ENCODE measurements around the gene IZUMO1. TPM values are rescaled to one million over a fixed set of nuclear protein-coding genes. Genes with fewer than 3 reads are reported as not detected.

IZUMO1 gene
- total and polyA plus RNA-seq, 2 of the 8 experiments (the other 6 are each of a cell fraction or from before 2014, with no cell fraction given) = 0.33 to 1.8 TPM

GRCh38 chr19:48757089-48757675 lies 10.5 kb upstream of the IZUMO1 start:
- Histone ChIP-seq H3K23me2 (ENCODE audit: low read depth, low read length) (peaks cover 7% of the 10 kb centered on the region), H2BK12ac (ENCODE audit: low read depth, low read length) (peak overlapping the region; percentile 80; the same call in 1 of the 2 replicates), H3K36me3 (ENCODE audit: control insufficient read depth in 2 of 4, insufficient read depth in 4 of 4, low read length in 3 of 4) (no peaks in the 10 kb centered on the region), H3K9me3 (ENCODE audit: insufficient read depth in 2 of 2, low read depth in 1 of 2, low read length in 1 of 2) (no peaks in the 10 kb centered on the region), H3K9ac (replicated peaks in 1 of 4; ENCODE audit: extremely low read depth in 1 of 4, low read depth in 3 of 4, low read length in 3 of 4) (no peak overlapping the region), H3K4me3 (ENCODE audit: extremely low read depth in 1 of 4, insufficient read depth in 2 of 4, low read depth in 3 of 4, low read length in 4 of 4) (no peak overlapping the region), H2BK15ac (ENCODE audit: low read length) (peak overlapping the region; percentile 46; the same call in 1 of the 2 replicates), H3K18ac (ENCODE audit: extremely low read depth, low read length) (no peak overlapping the region; the same call in none of the 2 replicates), H3K79me2 (ENCODE audit: control insufficient read depth in 1 of 2, insufficient read depth in 2 of 2, low read length in 2 of 2) (peaks cover 0 to under 1% of the 10 kb centered on the region in 2 experiments; a peak in 1 of 4 replicates), H3K27ac (ENCODE audit: low read depth, low read length) (no peak overlapping the region), H4K91ac (replicated peaks; ENCODE audit: insufficient read length, low read length) (peak overlapping the region; percentile 85), H4K20me1 (replicated peaks in 1 of 2; ENCODE audit: control insufficient read depth in 1 of 2, insufficient read depth in 2 of 2, low read length in 2 of 2) (no peaks in the 10 kb centered on the region), H3K27me3 (replicated peaks in 1 of 4; ENCODE audit: control insufficient read depth in 3 of 4, extremely low read depth in 1 of 4, insufficient read depth in 3 of 4, low read length in 3 of 4) (no peaks in the 10 kb centered on the region), H2AK5ac (ENCODE audit: low read depth, low read length) (no peak overlapping the region), H3K4me2 (ENCODE audit: insufficient read depth in 1 of 2, low read depth in 2 of 2, low read length in 2 of 2) (no peak overlapping the region), H3K23ac (ENCODE audit: insufficient read length) (no peak overlapping the region), H3K79me1 (ENCODE audit: low read depth, low read length) (no peaks in the 10 kb centered on the region), H3K4ac (replicated peaks; ENCODE audit: insufficient read length, low read depth, low read length) (no peak overlapping the region), H3K56ac (replicated peaks; ENCODE audit: insufficient read length, low read depth, low read length) (no peak overlapping the region), H2AFZ (ENCODE audit: low read length) (no peak overlapping the region), H3K14ac (ENCODE audit: insufficient read length) (no peak overlapping the region), H2BK5ac (ENCODE audit: low read depth, low read length) (peak overlapping the region; percentile 52; the same call in 1 of the 2 replicates), H2BK120ac (replicated peaks; ENCODE audit: low read depth, low read length) (peak overlapping the region; percentile 92), H4K5ac (ENCODE audit: insufficient read length, low read depth, low read length) (peak overlapping the region; percentile 26), H4K8ac (ENCODE audit: extremely low read depth, insufficient read depth, low read length) (peak overlapping the region; percentile 71; the same call in 1 of the 2 replicates), H2BK20ac (ENCODE audit: low read length) (peak overlapping the region; percentile 80; the same call in 1 of the 2 replicates), H3K4me1 (replicated peaks in 1 of 4; ENCODE audit: control insufficient read depth in 3 of 4, insufficient read depth in 4 of 4, low read length in 3 of 4) (peaks cover 3 to 21% (median 14%) of the 10 kb centered on the region in 4 experiments)
- ChIA-PET POLR2A (ENCODE audit: partially characterized antibody) (interaction anchor here (1.4 to 4.7 kb wide), 6 partner anchors 9 to 53 kb away, joined by 4 to 39 read pairs (median 8); partner anchors contain the start of genes BCAT2 and IZUMO1), CTCF (ENCODE audit: partially characterized antibody) (interaction anchor here (0.7 to 2.3 kb wide), 5 partner anchors 13 to 85 kb away, joined by 3 to 7 read pairs (median 4); no protein-coding TSS in a partner anchor)
- WGBS, 2 experiments (ENCODE audit: extremely low coverage in 1 of 2, insufficient coverage in 1 of 2, insufficient read length in 1 of 2, insufficient replicate concordance in 2 of 2, low coverage in 1 of 2, low lambda C conversion rate in 2 of 2, missing lambda C conversion rate in 1 of 2) = 83% methylated on average over 11 of the region's 12 CpGs; no CpG with 5 or more reads in 1 of the 2 experiments
- FAIRE-seq (no peak), DNase-seq (ENCODE audit: low read depth in 1 of 2, low spot score in 2 of 2) (no peak)
- TF ChIP-seq EZH2 (IDR thresholded peaks at IDR 0.05; ENCODE audit: low read depth, low read length, severe bottlenecking) = no peak
- no peak for TF ChIP-seq NRF1 (IDR thresholded peaks at IDR 0.05; ENCODE audit: low read depth, low read length)
- no peak for TF ChIP-seq JUND (IDR thresholded peaks at IDR 0.05; ENCODE audit: low read length)
- no peak for TF ChIP-seq GABPA (IDR thresholded peaks at IDR 0.05; ENCODE audit: borderline replicate concordance, insufficient read depth, low read length)
- no peak for TF ChIP-seq HDAC6 (IDR thresholded peaks at IDR 0.05; ENCODE audit: low read depth, low read length)
- no peak for TF ChIP-seq BRCA1 (IDR thresholded peaks at IDR 0.05; ENCODE audit: low read depth, low read length)
- TF ChIP-seq, protein P1, sequence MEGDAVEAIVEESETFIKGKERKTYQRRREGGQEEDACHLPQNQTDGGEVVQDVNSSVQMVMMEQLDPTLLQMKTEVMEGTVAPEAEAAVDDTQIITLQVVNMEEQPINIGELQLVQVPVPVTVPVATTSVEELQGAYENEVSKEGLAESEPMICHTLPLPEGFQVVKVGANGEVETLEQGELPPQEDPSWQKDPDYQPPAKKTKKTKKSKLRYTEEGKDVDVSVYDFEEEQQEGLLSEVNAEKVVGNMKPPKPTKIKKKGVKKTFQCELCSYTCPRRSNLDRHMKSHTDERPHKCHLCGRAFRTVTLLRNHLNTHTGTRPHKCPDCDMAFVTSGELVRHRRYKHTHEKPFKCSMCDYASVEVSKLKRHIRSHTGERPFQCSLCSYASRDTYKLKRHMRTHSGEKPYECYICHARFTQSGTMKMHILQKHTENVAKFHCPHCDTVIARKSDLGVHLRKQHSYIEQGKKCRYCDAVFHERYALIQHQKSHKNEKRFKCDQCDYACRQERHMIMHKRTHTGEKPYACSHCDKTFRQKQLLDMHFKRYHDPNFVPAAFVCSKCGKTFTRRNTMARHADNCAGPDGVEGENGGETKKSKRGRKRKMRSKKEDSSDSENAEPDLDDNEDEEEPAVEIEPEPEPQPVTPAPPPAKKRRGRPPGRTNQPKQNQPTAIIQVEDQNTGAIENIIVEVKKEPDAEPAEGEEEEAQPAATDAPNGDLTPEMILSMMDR (IDR thresholded peaks at IDR 0.05; ENCODE audit: control extremely low read depth in 1 of 3, insufficient read depth in 1 of 3, low read depth in 1 of 3, low read length in 3 of 3) = no peak
- no peak for TF ChIP-seq SRF (IDR thresholded peaks at IDR 0.05; ENCODE audit: low read depth, low read length)
